Measurements from ENCODE around the gene KLF14. TPM values are rescaled to one million over a fixed set of nuclear protein-coding genes. Genes with fewer than 3 reads are reported as not detected.
A peak's percentile ranks its signal among the peaks of the same experiment; 100 is the strongest.
"Not testable (repeated sequence)": the region's sequence is repeated elsewhere in the genome, so short reads cannot be mapped to it uniquely, and the experiment has no call there.

KLF14 gene
- total RNA-seq, 1 donor from 2014 or later, result 0.05 TPM

DNA sequence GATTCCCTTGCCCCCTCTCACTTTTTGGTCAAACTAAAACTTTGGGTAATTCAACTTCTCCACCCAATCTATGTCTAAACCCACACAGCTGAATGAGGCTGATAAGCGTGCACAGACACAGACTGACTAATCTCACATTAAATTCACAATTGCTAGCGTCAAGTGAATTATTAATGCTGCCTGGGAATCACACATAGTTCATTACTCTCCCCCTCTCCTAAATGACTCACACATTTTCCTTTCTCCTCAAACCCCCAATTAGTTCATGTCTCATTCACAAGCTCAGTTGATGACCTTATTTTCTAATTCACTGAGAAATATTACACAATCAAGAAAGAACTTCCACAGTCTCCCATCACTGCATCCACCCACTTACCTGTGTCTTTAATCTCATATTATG is 14.5 kb downstream of the KLF14 start:
- DNase-seq (ENCODE audit: low read depth), result peak; percentile 98

DNA sequence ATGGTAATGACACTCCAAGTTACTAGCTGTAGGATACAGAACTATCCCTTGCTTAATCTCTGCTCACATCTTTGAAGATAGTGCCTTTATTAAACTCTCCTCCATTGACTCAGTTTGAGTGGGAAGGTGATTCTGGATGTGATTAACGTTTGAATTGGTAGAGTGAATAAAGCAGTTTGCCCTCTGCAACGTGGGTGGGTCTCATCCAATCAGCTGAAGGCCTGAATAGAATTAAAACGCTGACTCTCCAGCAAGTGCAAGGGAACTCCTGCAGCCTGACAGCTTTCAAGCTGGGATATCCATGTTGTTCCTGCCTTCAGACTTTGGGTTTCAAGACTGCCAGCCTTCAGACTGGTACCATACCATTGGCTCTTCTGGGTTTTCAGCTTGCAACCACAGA is 21.6 kb downstream of the KLF14 start:
- no peak for DNase-seq (ENCODE audit: low read depth)

DNA sequence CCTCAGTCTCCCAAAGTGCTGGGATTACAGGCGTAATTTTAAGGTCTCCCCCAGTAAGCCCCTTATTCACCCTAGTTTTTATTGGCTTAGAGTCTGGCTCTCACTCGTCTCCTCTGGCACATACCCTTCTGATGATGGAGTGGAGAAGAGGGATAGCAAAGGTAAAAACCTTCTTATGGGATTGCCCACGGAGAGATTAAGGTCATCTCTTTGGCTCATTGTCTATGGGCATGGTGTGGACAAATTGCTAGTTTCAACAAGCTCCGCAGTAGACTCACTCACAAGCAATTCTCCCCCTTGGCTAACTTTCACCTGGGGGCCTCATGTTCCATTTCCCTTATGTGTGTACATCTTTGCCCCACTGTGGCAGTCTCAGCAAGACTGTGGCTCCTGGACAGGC is 25.2 kb downstream of the KLF14 start:
- DNase-seq (ENCODE audit: low read depth), result no peak

GRCh38 chr7:130708001-130708400 is 26.0 kb downstream of the KLF14 start:
- no peak for DNase-seq (ENCODE audit: low read depth)

GRCh38 chr7:130703851-130704250 is 30.2 kb downstream of the KLF14 start:
- DNase-seq (ENCODE audit: low read depth), result no peak

GRCh38 chr7:130701650-130702049 is 32.4 kb downstream of the KLF14 start:
- no peak for DNase-seq (ENCODE audit: low read depth)

DNA sequence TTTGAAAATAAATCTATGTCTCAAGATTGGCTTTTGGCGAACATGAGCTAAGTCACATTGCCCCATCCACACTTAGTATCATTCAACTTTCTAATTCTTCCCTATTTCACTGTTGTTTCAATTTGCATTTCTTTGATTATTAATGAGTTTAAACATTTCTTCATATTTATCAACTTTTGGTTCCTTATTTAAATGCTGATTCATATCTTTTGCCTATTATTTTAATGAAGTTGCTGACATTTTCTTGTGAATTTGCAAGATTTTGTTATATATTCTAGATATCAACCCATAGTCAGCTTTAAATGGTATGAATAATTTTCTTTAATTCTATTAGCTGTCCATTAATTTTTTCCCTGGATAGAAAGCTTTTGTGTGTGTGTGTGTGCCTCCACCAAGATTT is 33.2 kb downstream of the KLF14 start:
- no peak for DNase-seq (ENCODE audit: low read depth)

- DNase-seq (ENCODE audit: low read depth), result peak; percentile 70
Observed at GRCh38 chr7:130699686-130700085, 34.3 kb downstream of the KLF14 start.

GRCh38 chr7:130697820-130698219 is 36.2 kb downstream of the KLF14 start:
- DNase-seq (ENCODE audit: low read depth), result no peak

DNA sequence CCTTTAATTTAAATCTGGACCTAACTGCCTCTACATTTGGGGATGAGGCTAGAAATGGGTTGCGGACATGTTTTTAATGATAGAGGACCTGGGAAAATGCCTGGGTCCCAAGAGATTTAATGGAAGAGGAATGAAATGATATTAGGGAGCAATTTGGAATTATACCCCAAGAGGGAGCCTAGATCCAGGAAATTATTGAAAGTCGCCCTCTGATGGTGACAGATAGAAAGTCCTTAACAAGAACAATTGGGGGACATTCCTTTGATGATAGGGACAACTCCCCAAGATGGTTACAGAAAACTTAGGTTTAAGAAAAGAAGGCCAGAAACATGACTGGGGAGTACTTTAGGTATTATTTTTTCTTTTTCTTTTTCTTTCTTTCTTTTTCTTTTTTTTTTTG is 38.2 kb downstream of the KLF14 start:
- peak; percentile 33 for DNase-seq (ENCODE audit: low read depth)

DNA sequence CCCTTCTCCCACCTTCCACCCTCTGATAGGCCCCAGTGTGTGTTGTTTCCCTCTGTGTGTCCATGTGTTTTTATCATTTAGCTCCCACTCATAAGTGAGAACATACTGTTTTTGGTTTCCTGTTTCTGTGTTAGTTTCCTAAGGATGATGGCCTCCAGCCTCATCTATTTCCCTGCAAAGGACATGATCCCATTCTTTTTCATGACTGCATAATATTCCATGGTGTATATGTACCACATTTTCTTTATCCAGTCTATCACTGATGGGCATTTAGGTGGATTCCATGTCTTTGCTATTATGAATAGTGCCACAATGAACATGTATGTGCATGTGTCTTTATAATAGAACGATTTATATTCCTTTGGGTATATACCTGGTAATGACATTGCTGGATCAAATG is 41.6 kb downstream of the KLF14 start:
- not testable (repeated sequence) for DNase-seq (ENCODE audit: low read depth)

- no peak for DNase-seq (ENCODE audit: low read depth)
Observed at GRCh38 chr7:130689683-130690082, 44.3 kb downstream of the KLF14 start.

GRCh38 chr7:130683026-130683425 is 51.0 kb downstream of the KLF14 start:
- DNase-seq (ENCODE audit: low read depth), result no peak

Other genes starting within 250 kb of the KLF14 start
- gene MEST, start 242.1 kb downstream of the KLF14 start, total RNA-seq, result 6.1 and 66.2 TPM in 2 replicates
- 23.6 and 38.7 TPM in 2 replicates for gene COPG2, start 65.5 kb downstream of the KLF14 start, total RNA-seq
- gene TSGA13, start 47.7 kb downstream of the KLF14 start, total RNA-seq, result not detected in 2 replicates